ENCODE results near the gene WDR4. TPM values are rescaled to one million over a fixed set of nuclear protein-coding genes. Genes with fewer than 3 reads are reported as not detected.

Gene WDR4
- total and polyA plus RNA-seq, 4 donors: 4.6 to 12.9 (median 9.2) TPM

Other genes with a start within 250 kb of the WDR4 start
- gene PDE9A, start 225.9 kb downstream of the WDR4 start, total RNA-seq: 1 to 10 TPM; 3.4 to 4.2 TPM
- 1 to 10 TPM; 1.5 to 1.9 TPM for gene PDE9A, start 225.9 kb downstream of the WDR4 start, polyA plus RNA-seq
- 10 to 100 TPM; 18.5 to 31.3 TPM for gene NDUFV3, start 13.8 kb upstream of the WDR4 start, total RNA-seq
- gene NDUFV3, start 13.8 kb upstream of the WDR4 start, polyA plus RNA-seq: 10 to 100 TPM; 15.8 to 25.3 TPM
- under 1 TPM in 1 of 2 donors, not detected in 1; 0.19 TPM for gene ERVH48-1, start 46.1 kb upstream of the WDR4 start, total RNA-seq
- under 1 TPM in 1 of 2 donors, not detected in 1; 0.03 TPM for gene ERVH48-1, start 46.1 kb upstream of the WDR4 start, polyA plus RNA-seq
- gene PKNOX1, start 95.0 kb upstream of the WDR4 start, total RNA-seq: 1 to 10 TPM; 6.4 to 9.6 TPM
- 10 to 100 TPM in 1 of 2 donors, 1 to 10 TPM in 1; 2.8 to 10.3 TPM for gene PKNOX1, start 95.0 kb upstream of the WDR4 start, polyA plus RNA-seq
- 100 to 1,000 TPM in 1 of 2 donors, 10 to 100 TPM in 1; 70.9 to 172 TPM for gene CBS, start 196.3 kb upstream of the WDR4 start, total RNA-seq
- gene CBS, start 196.3 kb upstream of the WDR4 start, polyA plus RNA-seq: 100 to 1,000 TPM in 1 of 2 donors, 10 to 100 TPM in 1; 86.2 to 212 TPM
- gene U2AF1, start 228.0 kb upstream of the WDR4 start, total RNA-seq: 10 to 100 TPM; 13.7 to 28.6 TPM
- 10 to 100 TPM; 10.9 to 19.2 TPM for gene U2AF1, start 228.0 kb upstream of the WDR4 start, polyA plus RNA-seq

Measured in liver (tissue), 4 donors.